Endothelial cell of umbilical vein (primary cell): ENCODE results near the gene EGLN1. TPM values are rescaled to one million over a fixed set of nuclear protein-coding genes. Genes with fewer than 3 reads are reported as not detected.

Experiments
- BruUV-seq: library from RNA; stranded (reverse); fragments of 400-500 nt; replicated peaks from 2 replicates; lab custom pipeline; 2021; lab: Mats Ljungman, UMichigan
- CTCF ChIA-PET: fragments of 300-600, 350-600 bp; sonication (Branson Sonifier 250); formaldehyde crosslinking; loops from one replicate; lab custom pipeline; 2021; ENCODE audit warnings: antibody characterized with exemption, inconsistent platforms; lab: Charles Lee
- POLR2A ChIA-PET: fragments of 300-600, 350-600 bp; sonication (Branson Sonifier 250); formaldehyde crosslinking; loops from one replicate; lab custom pipeline; 2021; ENCODE audit warnings: antibody characterized with exemption, inconsistent platforms; lab: Charles Lee
- DNase-seq: peaks from one replicate; pipeline ENCODE4 v3.0.0-alpha.2; 2011; ENCODE audit warnings: low read depth, low spot score
- FAIRE-seq: peaks from 2 replicates; lab custom pipeline; 2011; peaks lifted over from hg19 to GRCh38; lab: Jason Lieb, UNC
- H2AFZ ChIP-seq: 2 replicates; pipeline ENCODE4 v1.6.0; 2012; ENCODE audit warnings: low read depth, low read length, control low read depth, inconsistent platforms
- H3K27ac ChIP-seq: 2 replicates; pipeline ENCODE4 v1.5.1; 2011; ENCODE audit warnings: low read depth, mild to moderate bottlenecking, control low read depth, low read length, moderate library complexity; ENCODE audit not compliant: insufficient read depth
- H3K27me3 ChIP-seq, 2 experiments: 2 replicates each; pipeline versions ENCODE4 v1.6.0 to v1.6.1; 2011; ENCODE audit warnings: low read length in 2 of 2, mixed read lengths in 1 of 2; ENCODE audit not compliant: control insufficient read depth in 2 of 2, insufficient read depth in 2 of 2
- H3K36me3 ChIP-seq, 2 experiments: 2 replicates in 1 of 2; 3 replicates in 1 of 2; pipeline ENCODE4 v1.5.1; 2011; ENCODE audit warnings: low read length in 2 of 2, mild to moderate bottlenecking in 1 of 2, moderate library complexity in 1 of 2; ENCODE audit not compliant: control insufficient read depth in 2 of 2, insufficient read depth in 2 of 2; ENCODE audit errors: extremely low read depth in 1 of 2
- H3K4me1 ChIP-seq: 3 replicates; pipeline ENCODE4 v1.5.1; 2011; ENCODE audit warnings: mild to moderate bottlenecking, low read length; ENCODE audit not compliant: control insufficient read depth, insufficient read depth; ENCODE audit errors: extremely low read depth
- H3K4me2 ChIP-seq: 2 replicates; pipeline ENCODE4 v1.6.1; 2011; ENCODE audit warnings: low read length, control low read depth, mixed read lengths; ENCODE audit not compliant: insufficient read depth
- H3K4me3 ChIP-seq, 3 experiments: fragments of 200-600 bp in 1 of 3; sonication (generic), shearing (Covaris generic) in 1 of 3; replicated peaks in 1 of 3; 2 replicates each; pipeline ENCODE4 v1.5.1; 2011 to 2016; ENCODE audit warnings: control low read depth in 3 of 3, low read length in 3 of 3, mild to moderate bottlenecking in 2 of 3, inconsistent platforms in 1 of 3, low read depth in 1 of 3, moderate library complexity in 1 of 3; ENCODE audit not compliant: insufficient read depth in 1 of 3
- H3K79me2 ChIP-seq: 2 replicates; pipeline ENCODE4 v1.6.0; 2012; ENCODE audit warnings: low read length, inconsistent platforms; ENCODE audit not compliant: control insufficient read depth, insufficient read depth
- H3K9ac ChIP-seq: replicated peaks from 2 replicates; pipeline ENCODE3; 2011; ENCODE audit warnings: low read length, control low read depth; ENCODE audit not compliant: insufficient read depth; ENCODE audit errors: extremely low read depth
- H3K9me1 ChIP-seq: replicated peaks from 3 replicates; pipeline ENCODE4 v1.6.0; 2011; ENCODE audit warnings: mild to moderate bottlenecking, low read length; ENCODE audit not compliant: control insufficient read depth, insufficient read depth; ENCODE audit errors: extremely low read depth
- H3K9me3 ChIP-seq: replicated peaks from 2 replicates; pipeline ENCODE4 v1.5.1; 2012; ENCODE audit warnings: low read length, inconsistent platforms; ENCODE audit not compliant: control insufficient read depth, insufficient read depth
- H4K20me1 ChIP-seq: replicated peaks from 2 replicates; pipeline ENCODE3; 2011; ENCODE audit warnings: mild to moderate bottlenecking, low read length; ENCODE audit not compliant: control insufficient read depth, insufficient read depth; ENCODE audit errors: extremely low read depth
- CTCF ChIP-seq, 2 donors: IDR thresholded peaks; 1 replicate in 1 of 2; 2 replicates in 1 of 2; pipeline ENCODE4 v1.5.1; 2011; ENCODE audit warnings: low read length in 2 of 2, mild to moderate bottlenecking in 2 of 2, moderate library complexity in 2 of 2, control low read depth in 1 of 2, inconsistent platforms in 1 of 2, low read depth in 1 of 2; ENCODE audit not compliant: insufficient read depth in 1 of 2; ENCODE audit errors: extremely low read depth in 1 of 2
- EZH2 ChIP-seq: IDR thresholded peaks from 2 replicates; pipeline ENCODE4 v1.6.1; 2012; ENCODE audit warnings: borderline replicate concordance, low read depth, mild to moderate bottlenecking, moderate library complexity, low read length, inconsistent platforms; ENCODE audit not compliant: severe bottlenecking
- FOS ChIP-seq: IDR thresholded peaks from 2 replicates; pipeline ENCODE4 v1.6.1; 2011; ENCODE audit warnings: mild to moderate bottlenecking, low read length, moderate library complexity, borderline replicate concordance; ENCODE audit not compliant: insufficient read depth
- GATA2 ChIP-seq: IDR thresholded peaks from 2 replicates; pipeline ENCODE4 v1.7.0; 2011; ENCODE audit warnings: low read depth, mild to moderate bottlenecking, moderate library complexity, mixed read lengths, low read length; ENCODE audit not compliant: insufficient read length, insufficient read depth
- JUN ChIP-seq: IDR thresholded peaks from 2 replicates; pipeline ENCODE4 v1.6.1; 2011; ENCODE audit warnings: borderline replicate concordance, low read depth; ENCODE audit not compliant: insufficient read length, insufficient read depth
- MAX ChIP-seq: IDR thresholded peaks from 2 replicates; pipeline ENCODE4 v1.6.1; 2011; ENCODE audit not compliant: insufficient read depth, insufficient read length
- MYC ChIP-seq: IDR thresholded peaks from one replicate; pipeline ENCODE4 v1.6.1; 2011; ENCODE audit warnings: mild to moderate bottlenecking, low read depth, low read length
- POLR2A ChIP-seq: IDR thresholded peaks from 2 replicates; pipeline ENCODE4 v1.6.1; 2012; ENCODE audit warnings: low read depth, mild to moderate bottlenecking, control low read depth, low read length
- POLR2AphosphoS5 ChIP-seq: IDR thresholded peaks from 2 replicates; pipeline ENCODE4 v1.6.1; 2012; ENCODE audit warnings: low read depth, mild to moderate bottlenecking, control low read depth, low read length, moderate library complexity; ENCODE audit not compliant: insufficient read depth
- dilution Hi-C: fragments of 300-500 bp; cut with MboI; formaldehyde crosslinking; loops from one replicate; pipeline ENCODE4 v1.15.0; 2019; ENCODE audit warnings: low sequenced_read_pairs; ENCODE audit not compliant: extremely low pct_ligation_motif_present
- intact Hi-C: fragments of 100-400 bp; cut with micrococcal nuclease; formaldehyde crosslinking; loops from one replicate; pipeline ENCODE4 v1.10.0; 2022
- polyA plus RNA-seq, 4 experiments: library from polyadenylated mRNA; depleted of rRNA in 3 of 4; stranded (reverse) in 3 of 4; unstranded in 1 of 4; fragments of >200 nt; gene quantifications; 2 replicates each; pipeline versions ENCODE4 v1.2.1 to v1.2.3, GENCODE V29; 2011 to 2012; ENCODE audit warnings: missing spikeins in 1 of 4
- total RNA-seq: library from RNA; stranded (reverse); gene quantifications from 2 replicates; pipeline ENCODE4 v1.2.3, GENCODE V29; 2021

EGLN1 gene
- total and polyA plus RNA-seq, 2 donors (not counting 3 experiments of a cell fraction or from before 2014, with no cell fraction given), result 13.7 to 38.1 TPM

GRCh38 chr1:231334952-231335351, 87.1 kb downstream of the EGLN1 start:
- Histone ChIP-seq H3K36me3 (no peaks in the 10 kb centered on the region), H3K27ac (no peak overlapping the region), H3K4me2 (peak overlapping the region; percentile 82), H2AFZ (no peak overlapping the region), H3K9me3 (no peaks in the 10 kb centered on the region), H3K4me3 (peak overlapping the region in 1 of 3 experiments; percentile 70), H3K4me1 (peaks cover 47% of the 10 kb centered on the region), H4K20me1 (peaks cover 4% of the 10 kb centered on the region), H3K79me2 (peaks cover 72% of the 10 kb centered on the region), H3K9ac (no peak overlapping the region), H3K27me3 (no peaks in the 10 kb centered on the region), H3K9me1 (no peaks in the 10 kb centered on the region)
- CTCF ChIA-PET, result interaction anchor here (0.9 to 2.0 kb wide), 4 partner anchors 10 to 249 kb away, joined by 3 to 7 read pairs (median 4); no protein-coding TSS in a partner anchor
- TF ChIP-seq JUN, result no peak
- DNase-seq (no peak), FAIRE-seq (no peak)
- intact Hi-C loops (loop anchor here (5.0 to 10.0 kb wide), 2 partner anchors 300 to 358 kb away; partner anchors contain the start of genes ARV1 and TTC13), dilution Hi-C loops (no loop called here)
- BruUV-seq, result no TSS peak
- POLR2A ChIA-PET, result interaction anchor here (0.5 kb wide), 1 partner anchor 11 kb away, joined by 5 read pairs; no protein-coding TSS in a partner anchor

- ChIA-PET POLR2A (no interaction called here), CTCF (interaction anchor here (0.9 to 2.0 kb wide), 8 partner anchors 9 to 250 kb away, joined by 3 to 7 read pairs (median 4); no protein-coding TSS in a partner anchor)
- H4K20me1 ChIP-seq, result peaks cover 4% of the 10 kb centered on the region
- H2AFZ ChIP-seq, result no peak overlapping the region
- peak; percentile 24 for FAIRE-seq
- H3K9me3 ChIP-seq, result no peaks in the 10 kb centered on the region
- H3K4me2 ChIP-seq, result peak overlapping the region; percentile 82
- peak overlapping the region in 2 of 3 experiments; percentile 5 to 70 for H3K4me3 ChIP-seq
- H3K9me1 ChIP-seq, result no peaks in the 10 kb centered on the region
- no peaks in the 10 kb centered on the region for H3K27me3 ChIP-seq
- H3K4me1 ChIP-seq, result peaks cover 40% of the 10 kb centered on the region
- peaks cover 66% of the 10 kb centered on the region for H3K79me2 ChIP-seq
- BruUV-seq, result no TSS peak
- no peak overlapping the region for H3K9ac ChIP-seq
- dilution Hi-C loops, result no loop called here
- intact Hi-C loops, result loop anchor here (10.0 kb wide), 1 partner anchor 299 kb away; no protein-coding TSS in a partner anchor
- TF ChIP-seq FOS (no peak), EZH2 (no peak), MAX (no peak), POLR2A (no peak), MYC (no peak), CTCF (IDR thresholded peaks at IDR 0.05; ENCODE audit: extremely low read depth in 1 of 2, insufficient read depth in 1 of 2, low read depth in 1 of 2, low read length in 2 of 2) (no peak), POLR2AphosphoS5 (no peak), GATA2 (no peak), JUN (no peak)
- no peak for DNase-seq
- H3K36me3 ChIP-seq, result no peaks in the 10 kb centered on the region
- H3K27ac ChIP-seq, result no peak overlapping the region
Measured at GRCh38 chr1:231334079-231334666, 87.9 kb downstream of the EGLN1 start.
